Esophagus squamous epithelium (tissue), 4 donors: Measurements from ENCODE around the gene TUBA4B.

Experiments used
- POLR2A ChIP-seq, 4 donors: fragments of 450-650 bp; IDR thresholded peaks; one replicate each; pipeline ENCODE4 v1.6.1; 2017; ENCODE audit warnings: antibody characterized with exemption in 4 of 4, mild to moderate bottlenecking in 4 of 4, moderate library complexity in 3 of 4
- TF ChIP-seq, protein P1 (sequence below), 6 experiments: fragments of 450-650 bp in 4 of 6; fragments of 200-600 bp in 2 of 6; sonication (generic) in 2 of 6; IDR thresholded peaks; one replicate each; pipeline ENCODE4 v1.5.1; 2016 to 2019; ENCODE audit warnings: antibody characterized with exemption in 6 of 6, mild to moderate bottlenecking in 4 of 6, moderate library complexity in 4 of 6

GRCh38 chr2:219270055-219270372 lies 17.0 kb downstream of the TUBA4B start:
- TF ChIP-seq, protein P1, sequence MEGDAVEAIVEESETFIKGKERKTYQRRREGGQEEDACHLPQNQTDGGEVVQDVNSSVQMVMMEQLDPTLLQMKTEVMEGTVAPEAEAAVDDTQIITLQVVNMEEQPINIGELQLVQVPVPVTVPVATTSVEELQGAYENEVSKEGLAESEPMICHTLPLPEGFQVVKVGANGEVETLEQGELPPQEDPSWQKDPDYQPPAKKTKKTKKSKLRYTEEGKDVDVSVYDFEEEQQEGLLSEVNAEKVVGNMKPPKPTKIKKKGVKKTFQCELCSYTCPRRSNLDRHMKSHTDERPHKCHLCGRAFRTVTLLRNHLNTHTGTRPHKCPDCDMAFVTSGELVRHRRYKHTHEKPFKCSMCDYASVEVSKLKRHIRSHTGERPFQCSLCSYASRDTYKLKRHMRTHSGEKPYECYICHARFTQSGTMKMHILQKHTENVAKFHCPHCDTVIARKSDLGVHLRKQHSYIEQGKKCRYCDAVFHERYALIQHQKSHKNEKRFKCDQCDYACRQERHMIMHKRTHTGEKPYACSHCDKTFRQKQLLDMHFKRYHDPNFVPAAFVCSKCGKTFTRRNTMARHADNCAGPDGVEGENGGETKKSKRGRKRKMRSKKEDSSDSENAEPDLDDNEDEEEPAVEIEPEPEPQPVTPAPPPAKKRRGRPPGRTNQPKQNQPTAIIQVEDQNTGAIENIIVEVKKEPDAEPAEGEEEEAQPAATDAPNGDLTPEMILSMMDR (IDR thresholded peaks at IDR 0.05), result no peak
- TF ChIP-seq POLR2A (IDR thresholded peaks at IDR 0.05), result no peak
